Stimulated activated CD8-positive, alpha-beta memory T cell treated with anti-CD3 and anti-CD28 coated beads, Interleukin-15, amount 100 ng/mL, for 4 hours (primary cell): ENCODE results near the gene BCAT1.
"Not testable (repeated sequence)": the region's sequence is repeated elsewhere in the genome, so short reads cannot be mapped to it uniquely, and the experiment has no call there.

Experiments
- DNase-seq, 2 donors: peaks; one replicate each; pipeline ENCODE4 v3.0.0-alpha.2; 2020; ENCODE audit warnings: low read depth in 2 of 2

The BCAT1 gene

DNA sequence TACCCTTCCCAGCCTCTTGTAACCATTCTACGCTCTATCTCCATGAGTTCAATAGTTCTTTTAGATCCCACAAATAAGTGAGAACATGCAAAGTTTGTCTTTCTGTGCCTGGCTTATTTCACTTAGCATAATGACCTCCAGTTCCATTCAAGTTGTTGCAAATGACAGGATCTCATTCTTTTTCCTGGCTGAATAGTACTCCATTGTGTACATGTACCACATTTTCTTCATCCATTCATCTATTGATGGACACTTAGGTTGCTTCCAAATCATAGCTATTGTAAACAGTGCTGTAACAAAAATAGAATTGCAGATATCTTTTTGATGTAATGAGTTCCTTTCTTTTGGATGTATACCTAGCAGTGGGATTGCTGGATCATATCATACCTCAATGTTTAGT is 139.6 kb downstream of the BCAT1 start:
- DNase-seq: not testable (repeated sequence)

DNA sequence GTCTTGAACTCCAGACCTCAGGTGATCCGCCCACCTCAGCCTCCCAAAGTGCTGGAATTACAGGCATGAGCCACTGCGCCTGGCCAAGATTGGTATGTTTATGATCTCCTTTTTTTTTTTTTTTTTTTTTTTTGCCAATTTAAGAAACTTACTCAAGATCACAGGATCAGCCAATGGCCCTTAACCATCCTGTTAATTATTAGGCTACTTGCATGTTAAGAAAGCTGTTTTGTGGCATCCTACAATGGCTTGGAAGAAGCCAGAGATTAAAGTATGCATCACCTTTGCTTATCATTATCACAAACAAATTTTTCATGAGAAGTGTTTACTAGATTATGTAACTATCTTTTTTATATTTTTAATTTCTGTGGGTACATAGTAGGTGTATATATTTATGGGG is 140.2 kb downstream of the BCAT1 start:
- DNase-seq: no peak

DNA sequence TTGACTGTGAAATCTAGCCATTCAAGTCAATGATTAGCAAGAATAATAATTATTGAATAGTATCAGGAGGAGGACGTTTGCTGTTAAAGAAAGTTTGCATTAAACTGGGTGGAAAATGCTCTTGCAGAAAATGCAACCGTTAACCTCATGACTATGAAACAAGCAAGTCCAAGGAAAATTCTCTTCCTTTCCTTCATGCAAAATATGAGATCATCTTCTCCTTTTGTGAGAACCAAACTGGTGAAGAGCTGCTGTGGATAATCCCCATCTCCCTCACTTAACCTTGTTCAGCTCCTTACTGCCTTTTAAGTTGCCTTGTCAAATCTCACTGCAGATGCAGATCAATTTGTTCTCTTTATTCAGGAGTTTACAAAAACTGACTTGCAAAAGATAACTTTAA is 142.5 kb downstream of the BCAT1 start:
- no peak for DNase-seq

DNA sequence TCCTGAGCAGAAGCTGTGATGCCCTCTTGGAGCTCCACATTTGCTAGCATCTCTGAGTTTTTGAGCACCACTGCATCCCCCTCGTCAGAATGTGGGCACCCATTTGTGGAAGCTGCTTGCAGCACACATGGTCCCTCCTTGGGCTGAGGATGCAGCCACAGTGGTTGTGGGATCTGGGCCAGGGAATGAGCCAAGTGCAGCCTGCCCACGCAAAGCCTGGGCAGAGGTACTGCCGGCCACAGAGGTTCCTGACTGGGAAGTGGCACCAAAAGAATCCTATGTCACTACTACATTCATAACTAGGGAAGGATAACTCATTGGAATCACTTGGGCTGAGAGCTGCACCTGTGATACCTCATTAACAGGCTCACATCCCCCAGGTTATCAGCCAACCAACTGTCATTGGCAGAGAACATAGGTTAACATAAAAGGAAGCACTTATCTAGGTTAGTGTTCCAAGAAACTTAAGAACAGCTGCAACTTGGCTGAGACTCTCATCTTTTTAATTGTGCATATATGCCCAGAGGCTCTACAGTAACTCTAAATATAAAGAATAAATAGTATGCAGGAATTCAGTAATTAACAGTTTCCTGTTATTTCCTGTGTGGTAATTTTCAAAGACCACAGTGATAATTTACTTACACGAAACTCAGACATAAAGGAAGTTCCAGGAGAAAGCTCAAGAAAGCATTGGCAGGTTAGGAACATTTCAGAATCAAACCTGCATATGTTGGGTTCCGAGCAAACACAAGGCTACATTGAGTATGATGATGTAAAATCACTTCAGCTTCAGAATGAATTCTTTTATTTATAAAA is 145.3 kb downstream of the BCAT1 start:
- DNase-seq: no peak

DNA sequence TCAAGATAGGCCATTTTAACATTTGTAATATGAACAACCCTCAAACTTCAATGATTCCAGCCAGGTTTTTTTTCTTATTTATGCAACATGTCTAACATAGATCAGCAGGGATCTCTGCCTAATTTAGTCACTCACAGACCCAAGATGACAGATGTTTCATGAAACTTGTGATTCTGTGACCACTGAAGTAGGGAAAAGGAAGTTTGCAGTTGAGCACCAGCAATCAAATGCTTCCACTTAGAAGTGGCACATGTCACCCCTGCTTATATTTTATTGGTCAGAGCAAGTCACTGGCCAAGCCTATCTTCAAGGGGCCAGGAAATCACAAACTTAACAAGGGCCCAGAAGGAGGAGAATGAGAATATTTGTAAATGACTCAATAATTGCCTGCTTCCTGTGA is 150.6 kb downstream of the BCAT1 start:
- DNase-seq: no peak

DNA sequence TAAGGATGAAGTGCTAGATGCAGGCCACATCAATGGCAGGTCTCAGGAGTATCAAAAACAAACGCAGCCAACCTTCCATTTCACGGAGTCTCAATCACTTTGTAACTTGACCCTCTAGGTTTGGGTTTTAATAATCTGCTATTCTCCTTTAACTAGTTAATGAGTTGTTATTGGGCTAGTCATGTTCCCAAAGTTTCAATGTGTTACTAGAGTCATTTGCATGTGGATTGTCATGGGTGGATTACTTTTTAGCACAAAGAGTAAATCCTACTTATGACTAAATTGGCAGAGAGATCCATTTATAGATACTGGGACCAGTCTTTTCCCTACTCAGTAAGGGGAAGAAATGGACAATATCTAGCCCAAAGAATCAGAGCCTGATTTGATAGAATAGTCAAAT is 151.0 kb downstream of the BCAT1 start:
- DNase-seq: no peak

DNA sequence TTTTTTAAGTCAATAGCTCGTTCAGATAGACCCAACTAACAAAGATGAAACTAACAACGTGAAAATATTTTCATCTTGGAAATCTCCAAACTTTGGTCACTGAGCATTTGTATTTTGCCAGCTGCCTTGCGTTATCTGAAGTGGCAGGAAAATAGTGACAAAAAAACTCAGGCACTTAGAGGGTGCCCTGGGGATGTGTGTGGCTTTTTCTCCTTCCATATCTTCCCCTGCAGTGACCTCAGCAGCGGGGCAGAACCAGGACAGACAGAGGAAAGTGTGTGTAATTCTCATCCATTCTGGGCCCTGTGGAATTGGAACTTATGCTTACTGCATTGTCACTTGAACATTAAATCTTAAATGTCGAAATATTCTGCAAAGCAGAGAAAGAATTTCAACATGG is 152.0 kb downstream of the BCAT1 start:
- no peak for DNase-seq

DNA sequence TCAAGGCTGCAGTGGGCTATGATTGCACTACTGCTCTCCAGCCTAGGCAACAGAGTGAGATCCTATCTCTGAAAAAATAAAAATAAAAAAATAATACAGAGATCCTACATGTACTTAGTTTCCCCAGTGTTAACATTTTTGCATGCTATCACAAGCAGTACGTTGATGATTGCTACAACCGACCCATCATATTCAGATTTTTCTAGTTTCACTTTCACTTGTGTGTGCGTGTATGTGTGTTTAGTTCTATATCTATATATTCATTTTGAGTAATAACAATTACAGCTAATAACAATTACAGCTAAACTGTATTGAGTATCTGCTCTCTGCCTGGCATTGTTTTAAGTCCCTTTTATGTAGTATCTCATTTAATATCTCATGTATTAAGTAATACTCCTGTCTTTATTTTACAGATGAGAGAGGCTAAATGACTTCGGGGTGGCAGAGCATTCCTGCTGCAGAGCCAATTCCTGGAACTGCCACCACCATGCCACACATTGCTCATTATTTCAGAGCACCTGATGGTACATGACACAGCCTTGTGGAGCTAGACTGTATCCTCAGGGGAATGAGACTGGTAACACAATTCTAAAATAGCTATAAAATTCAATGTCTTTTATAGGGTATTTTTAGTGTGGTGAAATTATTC is 153.1 kb downstream of the BCAT1 start:
- no peak for DNase-seq

DNA sequence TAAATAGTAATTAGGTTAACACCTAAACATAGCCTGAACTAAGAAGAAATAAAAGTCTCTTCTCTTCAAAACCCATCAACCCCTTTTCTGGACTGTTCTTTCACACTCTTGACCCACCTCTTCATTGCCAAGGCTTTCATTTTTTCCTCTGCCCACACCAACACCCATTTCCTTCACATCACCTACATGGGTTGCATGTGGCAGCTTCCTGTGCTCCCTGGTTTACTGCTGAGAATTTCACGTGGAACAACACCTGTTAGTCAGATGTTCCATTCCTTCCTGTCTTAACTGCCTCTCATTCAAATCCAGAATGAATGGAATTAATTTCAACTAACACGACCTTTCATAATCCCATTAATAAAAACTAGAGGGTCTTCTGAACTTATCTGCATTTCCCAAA is 157.3 kb downstream of the BCAT1 start:
- no peak for DNase-seq

DNA sequence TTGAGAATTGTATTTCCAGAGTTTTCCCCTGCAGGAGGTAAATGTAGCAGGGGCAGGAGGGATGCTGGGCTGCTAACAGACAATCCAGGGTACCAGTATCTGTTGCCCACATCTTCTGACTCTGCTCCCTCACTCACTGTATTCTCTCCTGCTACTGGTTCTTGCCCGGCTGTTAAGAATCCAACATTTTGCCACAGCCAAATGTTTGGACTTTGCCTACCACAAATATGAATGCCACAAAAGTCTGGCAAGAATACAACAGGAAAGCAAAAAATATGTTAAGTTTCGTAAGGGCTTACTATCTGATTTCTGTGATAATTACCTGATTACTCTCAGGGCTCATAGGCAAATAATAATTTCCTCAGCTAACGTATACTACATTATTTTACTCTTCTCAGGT is 160.0 kb downstream of the BCAT1 start:
- no peak for DNase-seq

DNA sequence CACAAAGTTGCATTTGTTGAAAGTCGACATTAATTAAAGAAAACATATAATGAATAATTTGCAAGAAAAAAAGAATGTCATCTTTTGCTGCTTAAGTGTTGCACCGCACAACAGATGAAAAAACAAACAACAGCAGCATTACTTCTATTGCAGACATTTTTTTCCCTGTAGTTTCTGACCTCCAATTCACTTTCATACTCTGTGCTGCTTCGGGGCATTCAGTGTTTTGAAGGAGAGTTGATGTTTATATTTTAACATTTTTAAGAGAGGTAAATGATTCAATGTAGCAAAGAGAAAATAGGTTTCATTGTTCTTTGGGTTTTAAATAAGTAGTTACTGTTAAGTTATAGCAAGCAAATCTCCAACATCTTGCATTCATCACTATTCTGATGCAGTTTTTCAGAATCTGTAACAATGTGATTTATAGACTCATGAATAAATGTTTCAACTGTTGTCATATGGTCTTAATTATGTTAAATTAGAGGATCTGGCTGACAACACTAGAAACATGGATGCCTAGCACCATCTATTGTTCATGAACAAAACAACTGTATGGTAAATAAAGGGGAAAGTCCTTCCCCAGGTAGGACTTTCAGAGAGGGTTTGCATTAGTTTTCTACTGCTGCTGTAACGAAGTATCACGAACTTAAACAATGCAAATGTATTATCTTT is 168.1 kb downstream of the BCAT1 start:
- DNase-seq: no peak

DNA sequence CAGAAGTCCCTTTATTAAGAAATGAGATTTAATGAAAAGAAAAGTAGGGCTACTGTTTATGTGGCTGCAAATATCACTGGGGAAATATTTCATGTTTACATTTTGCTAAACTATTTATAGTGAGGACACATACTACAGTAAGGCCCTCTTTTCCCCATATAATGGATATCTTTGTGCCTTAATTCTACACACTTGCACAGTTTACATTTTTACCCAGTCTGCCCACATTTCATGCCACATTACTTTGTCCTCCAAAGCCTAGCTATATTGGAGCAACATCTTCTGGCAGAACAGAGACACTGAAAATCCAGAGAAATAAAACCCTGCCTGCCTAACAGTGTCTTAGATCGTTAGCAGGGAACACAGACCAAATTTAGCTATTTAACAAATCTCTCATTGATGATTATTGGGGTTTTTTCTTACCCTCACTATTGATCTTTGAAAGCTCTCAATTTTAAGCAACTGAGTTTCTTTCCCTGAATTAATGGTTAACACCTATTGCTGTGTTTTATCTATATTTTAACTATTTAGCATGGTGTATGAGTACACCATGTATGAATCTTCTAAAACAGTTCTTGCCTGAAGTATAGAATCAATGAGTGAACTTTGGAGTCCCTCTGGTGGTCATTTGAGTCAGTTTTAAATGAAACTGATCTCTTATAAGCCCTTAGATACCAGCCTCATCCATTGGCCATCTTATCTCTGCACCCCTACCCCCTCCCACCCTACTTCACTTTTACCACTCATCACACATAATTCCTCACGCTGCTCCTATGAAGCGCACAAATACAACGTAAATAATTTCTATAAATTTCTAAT is 170.2 kb downstream of the BCAT1 start:
- no peak for DNase-seq

DNA sequence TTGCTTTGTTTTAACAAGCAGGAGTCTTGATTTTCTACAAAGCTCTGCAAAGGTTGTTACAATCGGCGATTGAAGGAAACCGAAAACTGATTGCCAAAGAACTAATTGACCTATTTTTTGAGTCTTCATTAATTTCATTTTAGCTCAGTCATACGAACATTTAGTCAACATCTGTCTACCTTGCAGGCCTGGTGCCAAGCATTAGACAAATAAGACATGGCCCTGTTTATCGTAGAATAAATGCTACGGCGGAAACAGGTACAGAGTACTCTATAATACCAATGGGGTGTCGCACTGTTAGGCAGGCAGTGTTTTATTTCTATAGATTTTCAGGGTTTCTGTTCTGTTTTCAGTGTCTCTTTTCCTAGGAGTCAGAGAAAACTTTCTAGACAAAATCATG is 171.5 kb downstream of the BCAT1 start:
- no peak for DNase-seq

DNA sequence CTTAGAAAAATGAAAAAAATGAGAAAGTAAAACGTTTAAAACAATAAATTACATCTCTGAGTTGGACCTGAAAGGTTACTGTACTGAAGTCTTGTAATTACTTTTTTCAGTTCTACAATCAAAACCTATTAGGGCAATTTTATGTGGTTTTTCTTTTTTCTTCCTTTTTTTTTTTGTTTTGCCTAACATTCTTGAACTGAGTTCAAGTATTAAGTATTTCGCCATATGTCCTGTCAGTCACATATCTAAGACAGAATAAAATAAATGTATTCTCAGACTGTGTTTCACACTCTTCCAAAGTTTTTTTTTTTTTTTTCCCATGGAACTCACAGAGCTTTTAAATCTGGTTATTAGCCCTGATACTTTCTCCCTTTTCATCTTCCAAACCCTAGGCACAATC is 172.0 kb downstream of the BCAT1 start:
- no peak for DNase-seq

DNA sequence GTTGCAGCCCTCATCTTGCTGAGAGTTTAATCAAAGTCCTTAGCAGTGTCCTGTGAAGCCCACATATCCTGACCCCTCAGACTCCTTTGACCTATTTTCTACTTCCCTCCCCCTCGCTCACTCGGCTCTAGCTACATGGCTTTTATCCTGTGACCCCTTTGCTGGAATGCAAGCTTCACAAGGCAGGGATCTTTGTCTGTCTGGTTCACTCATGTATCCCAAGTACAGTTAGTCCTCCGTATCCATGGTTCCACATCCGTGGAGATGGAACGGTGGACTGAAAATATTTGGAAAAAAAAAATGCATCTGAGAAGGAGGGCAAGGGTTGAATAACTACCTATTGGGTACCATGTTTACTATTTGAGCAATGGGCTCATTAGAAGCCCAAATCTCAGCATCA is 173.8 kb downstream of the BCAT1 start:
- no peak for DNase-seq

DNA sequence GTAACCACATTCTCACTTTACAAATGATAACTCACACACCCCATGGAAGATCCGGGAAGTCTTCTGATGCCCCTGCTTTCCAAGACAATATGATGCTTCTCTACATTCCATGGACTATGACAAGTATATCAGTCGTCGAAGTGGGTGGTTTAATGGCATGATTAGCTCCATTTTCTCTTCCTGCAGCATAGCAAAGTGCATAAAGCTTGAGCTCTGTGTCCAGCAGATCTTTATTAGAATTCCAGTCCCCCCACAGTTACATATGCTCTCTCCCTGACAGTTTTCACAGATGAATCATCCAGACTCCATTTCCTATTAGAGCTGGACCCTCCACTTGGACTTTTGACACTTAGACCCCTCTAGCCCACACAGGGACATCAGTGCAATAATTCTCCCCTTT is 174.9 kb downstream of the BCAT1 start:
- DNase-seq: no peak

DNA sequence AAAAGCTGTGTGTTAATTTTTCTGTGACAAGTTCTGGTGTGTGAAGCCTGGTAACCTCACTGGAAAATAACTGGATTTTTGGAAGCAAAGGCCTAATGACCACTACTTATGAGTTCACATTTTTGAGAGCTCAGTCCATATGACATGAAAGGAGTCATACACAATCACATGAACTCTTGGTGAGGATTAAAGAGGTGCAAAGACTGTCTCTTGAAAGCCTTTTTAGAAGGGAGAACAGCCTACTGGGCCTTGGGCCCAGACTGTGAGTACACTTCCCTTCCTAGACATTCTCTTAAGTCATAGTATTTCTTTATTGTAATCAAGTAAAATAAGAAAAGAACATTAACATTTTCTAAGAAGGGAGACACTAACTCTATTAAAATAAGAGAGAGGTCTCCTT is 176.1 kb downstream of the BCAT1 start:
- DNase-seq: no peak

DNA sequence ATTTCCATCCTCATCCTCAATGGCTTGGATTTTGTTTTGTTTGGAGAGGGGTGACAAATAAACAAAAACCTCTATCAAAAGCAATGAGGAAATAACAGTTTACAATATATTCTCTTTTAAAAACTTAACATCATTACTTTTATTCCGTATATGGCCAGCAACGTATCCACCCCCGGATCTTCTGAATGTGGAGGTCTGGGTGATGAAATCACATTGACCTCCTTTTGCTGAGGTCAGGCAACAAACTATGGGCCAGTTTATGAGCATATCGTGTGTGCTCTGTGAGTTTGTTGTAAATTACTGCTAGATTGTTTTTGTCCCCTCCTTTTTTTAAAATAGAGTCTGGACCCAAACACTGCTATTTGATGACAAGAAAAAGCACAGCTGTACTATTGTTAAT is 178.1 kb downstream of the BCAT1 start:
- no peak for DNase-seq

DNA sequence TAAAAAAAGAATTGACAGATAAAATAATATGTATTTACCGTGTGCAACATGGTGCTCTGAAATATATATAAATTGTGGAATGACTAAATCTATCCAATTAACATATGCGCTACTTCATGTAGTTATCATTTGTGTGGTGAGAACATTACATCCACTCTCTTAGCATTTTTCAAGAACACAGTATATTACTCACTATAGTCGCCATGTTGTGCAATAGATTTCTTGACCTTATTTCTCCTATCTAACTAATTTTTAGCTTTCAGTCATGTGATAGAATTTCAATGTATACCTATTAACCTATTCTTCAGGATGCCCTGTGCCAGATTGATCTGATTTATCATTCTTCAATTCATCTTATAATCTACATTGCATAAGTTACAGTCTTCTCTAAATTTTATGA is 178.6 kb downstream of the BCAT1 start:
- no peak for DNase-seq

DNA sequence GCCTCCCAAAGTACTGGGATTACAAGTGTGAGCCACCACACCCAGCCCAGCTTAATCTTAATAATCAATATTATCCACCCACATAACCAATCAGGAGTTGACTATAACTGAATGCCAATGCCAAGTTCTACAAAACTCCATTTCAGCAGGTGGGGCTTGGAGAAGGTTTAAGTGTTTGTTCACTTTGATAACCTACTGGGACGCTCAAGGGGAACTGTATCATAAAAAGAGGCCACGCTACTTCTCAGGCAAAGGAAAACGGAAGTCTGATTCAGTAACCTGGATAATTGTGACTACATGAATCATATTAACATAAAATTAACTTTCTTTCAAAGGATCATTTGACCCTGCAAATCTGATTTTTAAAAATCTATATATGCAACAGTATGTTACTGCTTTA is 179.2 kb downstream of the BCAT1 start:
- no peak for DNase-seq

DNA sequence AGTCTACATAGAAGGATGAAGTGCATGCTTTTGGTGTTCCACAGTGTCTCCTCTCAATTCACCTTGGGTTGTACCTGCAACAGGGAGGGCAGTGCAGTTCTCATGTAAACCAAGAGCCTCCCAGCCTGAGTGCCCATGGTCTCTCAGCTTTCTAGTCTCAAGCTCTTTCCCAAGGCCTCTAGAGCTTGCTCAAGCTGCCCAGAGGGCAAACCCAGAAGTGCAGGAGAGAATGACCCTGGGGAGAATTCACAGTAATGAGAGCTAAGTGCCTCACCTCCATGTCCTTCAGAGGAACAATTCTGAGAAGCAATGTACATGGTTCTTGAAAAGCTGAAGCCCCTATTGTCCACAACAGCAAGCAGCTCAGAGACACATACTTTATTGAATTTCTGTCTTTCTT is 180.5 kb downstream of the BCAT1 start:
- DNase-seq: no peak

DNA sequence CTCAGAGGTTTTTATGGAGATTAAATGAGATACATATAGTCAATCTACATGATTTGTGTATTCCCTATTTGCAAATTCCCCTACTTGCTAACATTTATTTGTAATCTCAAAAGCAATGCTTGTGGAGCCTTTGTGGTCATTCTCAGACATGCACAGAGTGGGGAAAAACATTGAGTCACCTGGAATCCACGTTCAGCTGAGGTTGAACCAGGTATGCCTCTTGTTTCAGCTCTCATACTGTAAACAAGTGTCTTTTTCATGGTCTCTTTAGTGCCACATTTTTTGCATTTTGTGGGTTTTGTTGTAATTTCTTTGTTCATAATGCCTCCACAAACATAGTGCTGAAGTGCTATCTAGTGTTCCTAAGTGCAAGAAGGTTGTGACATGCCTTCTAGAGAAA is 181.9 kb downstream of the BCAT1 start:
- DNase-seq: no peak
